AG09319 (cell line): ENCODE measurements around the gene ZSWIM6.
"Not testable (repeated sequence)": the region's sequence is repeated elsewhere in the genome, so short reads cannot be mapped to it uniquely, and the experiment has no call there.

Source experiments
- DNase-seq: peaks from one replicate; pipeline ENCODE4 v3.0.0-alpha.2; 2010; ENCODE audit warnings: low read depth; ENCODE audit errors: extremely low read depth
- CTCF ChIP-seq: IDR thresholded peaks from 2 replicates; pipeline ENCODE4 v1.5.1; 2011; ENCODE audit warnings: low read depth, mild to moderate bottlenecking, inconsistent platforms, low read length, moderate library complexity

Gene ZSWIM6

GRCh38 chr5:61417340-61417739, 85.3 kb downstream of the ZSWIM6 start:
- no peak for TF ChIP-seq CTCF
- no peak for DNase-seq

GRCh38 chr5:61417851-61418250, 85.8 kb downstream of the ZSWIM6 start:
- no peak for TF ChIP-seq CTCF
- DNase-seq, result no peak

GRCh38 chr5:61419106-61419505, 87.0 kb downstream of the ZSWIM6 start:
- TF ChIP-seq CTCF, result no peak
- DNase-seq, result no peak

GRCh38 chr5:61420016-61420415, 88.0 kb downstream of the ZSWIM6 start:
- DNase-seq, result no peak
- no peak for TF ChIP-seq CTCF

GRCh38 chr5:61421262-61421661, 89.2 kb downstream of the ZSWIM6 start:
- not testable (repeated sequence) for DNase-seq

GRCh38 chr5:61423487-61424145, 91.6 kb downstream of the ZSWIM6 start:
- TF ChIP-seq CTCF, result no peak
- no peak for DNase-seq

- DNase-seq, result no peak
- no peak for TF ChIP-seq CTCF
These were observed 93.9 kb downstream of the ZSWIM6 start for GRCh38 chr5:61425918-61426317.

- DNase-seq, result no peak
- TF ChIP-seq CTCF, result no peak
These were observed 97.8 kb downstream of the ZSWIM6 start for GRCh38 chr5:61429906-61430305.
